Measurements from ENCODE around the gene SLC6A17. TPM values are rescaled to one million over a fixed set of nuclear protein-coding genes. Genes with fewer than 3 reads are reported as not detected.

The SLC6A17 gene
- total RNA-seq, 2 donors from 2014 or later, result 0.07 TPM; not detected in 1

- no peak for TF ChIP-seq CTCF (conservative IDR thresholded peaks at IDR 0.05)
- H3K27me3 ChIP-seq (ENCODE audit: control insufficient read depth, insufficient read depth, low read length, poor library complexity, severe bottlenecking), result peaks cover 98% of the 10 kb centered on the region
- Mint-ChIP-seq H3K27me3 (ENCODE audit: insufficient read depth) (peaks cover 64% of the 10 kb centered on the region), H3K9me3 (no peaks in the 10 kb centered on the region), H3K4me3 (no peak overlapping the region), H3K4me1 (no peaks in the 10 kb centered on the region), H3K36me3 (ENCODE audit: low read depth) (no peaks in the 10 kb centered on the region), H3K27ac (no peak overlapping the region)
- H3K36me3 ChIP-seq (ENCODE audit: control insufficient read depth, insufficient read depth, low read length), result no peaks in the 10 kb centered on the region
- no peak overlapping the region for H3K27ac ChIP-seq (ENCODE audit: low read depth, low read length)
- no peak overlapping the region for H3K4me3 ChIP-seq (ENCODE audit: low read length)
- DNase-seq, result no peak
- no peaks in the 10 kb centered on the region for H3K9me3 ChIP-seq (ENCODE audit: control insufficient read depth, low read length)
- WGBS, 2 experiments (ENCODE audit: insufficient coverage in 1 of 2, insufficient read length in 1 of 2), result 69 to 79% methylated on average over 8 of the region's 8 CpGs
- no peaks in the 10 kb centered on the region for H3K4me1 ChIP-seq (ENCODE audit: control insufficient read depth, insufficient read depth, low read length)
- H3K9ac ChIP-seq (ENCODE audit: extremely low read depth, low read length, poor library complexity, severe bottlenecking), result no peak overlapping the region
These were observed 2.0 kb downstream of the SLC6A17 start for GRCh38 chr1:110152133-110152785.

- Mint-ChIP-seq H3K27ac (no peak overlapping the region), H3K4me1 (no peaks in the 10 kb centered on the region), H3K27me3 (ENCODE audit: insufficient read depth) (peaks cover 66% of the 10 kb centered on the region), H3K4me3 (no peak overlapping the region), H3K36me3 (ENCODE audit: low read depth) (no peaks in the 10 kb centered on the region), H3K9me3 (no peaks in the 10 kb centered on the region)
- Histone ChIP-seq H3K9me3 (ENCODE audit: control insufficient read depth, low read length) (no peaks in the 10 kb centered on the region), H3K9ac (ENCODE audit: extremely low read depth, low read length, poor library complexity, severe bottlenecking) (no peak overlapping the region), H3K27me3 (ENCODE audit: control insufficient read depth, insufficient read depth, low read length, poor library complexity, severe bottlenecking) (peaks cover 87% of the 10 kb centered on the region), H3K4me1 (ENCODE audit: control insufficient read depth, insufficient read depth, low read length) (no peaks in the 10 kb centered on the region), H3K27ac (ENCODE audit: low read depth, low read length) (no peak overlapping the region), H3K4me3 (ENCODE audit: low read length) (no peak overlapping the region), H3K36me3 (ENCODE audit: control insufficient read depth, insufficient read depth, low read length) (no peaks in the 10 kb centered on the region)
- no peak for DNase-seq
- TF ChIP-seq CTCF (conservative IDR thresholded peaks at IDR 0.05), result no peak
These were observed 3.2 kb downstream of the SLC6A17 start for GRCh38 chr1:110153407-110153950.

GRCh38 chr1:110155878-110156522 lies 5.7 kb downstream of the SLC6A17 start:
- DNase-seq, result peak; percentile 97
- Histone ChIP-seq H3K27me3 (ENCODE audit: control insufficient read depth, insufficient read depth, low read length, poor library complexity, severe bottlenecking) (peaks cover 77% of the 10 kb centered on the region), H3K4me1 (ENCODE audit: control insufficient read depth, insufficient read depth, low read length) (no peaks in the 10 kb centered on the region), H3K27ac (ENCODE audit: low read depth, low read length) (no peak overlapping the region), H3K9ac (ENCODE audit: extremely low read depth, low read length, poor library complexity, severe bottlenecking) (no peak overlapping the region), H3K9me3 (ENCODE audit: control insufficient read depth, low read length) (no peaks in the 10 kb centered on the region), H3K4me3 (ENCODE audit: low read length) (no peak overlapping the region), H3K36me3 (ENCODE audit: control insufficient read depth, insufficient read depth, low read length) (no peaks in the 10 kb centered on the region)
- WGBS, 2 experiments (ENCODE audit: insufficient coverage in 1 of 2, insufficient read length in 1 of 2), result 16 to 27% methylated on average over 6 to 7 of the region's 7 CpGs
- Mint-ChIP-seq H3K4me3 (no peak overlapping the region), H3K4me1 (no peaks in the 10 kb centered on the region), H3K36me3 (ENCODE audit: low read depth) (no peaks in the 10 kb centered on the region), H3K27ac (no peak overlapping the region), H3K27me3 (ENCODE audit: insufficient read depth) (peaks cover 76% of the 10 kb centered on the region), H3K9me3 (no peaks in the 10 kb centered on the region)
- no peak for TF ChIP-seq CTCF (conservative IDR thresholded peaks at IDR 0.05)

Measured in endodermal cell (in vitro differentiated cells).